NCI-H748 (cell line): ENCODE data around the gene GPR75.

Experiments
- DNase-seq: peaks from one replicate; lab custom pipeline; 2025; ENCODE audit not compliant: unreplicated experiment; lab: John Stamatoyannopoulos, UW

Gene GPR75

GRCh38 chr2:53811601-53812000, 48.2 kb downstream of the GPR75 start:
- DNase-seq: no peak
